Measurements from ENCODE around the gene CDC42EP2.

CDC42EP2 gene

GRCh38 chr11:65290448-65291165, 24.1 kb upstream of the CDC42EP2 start:
- peak; percentile 65 to 83 (median 82) for DNase-seq
- POLR2A ChIA-PET = no interaction called here
- H3K36me3 ChIP-seq (ENCODE audit: control insufficient read depth in 4 of 4, insufficient read depth in 4 of 4, low read length in 3 of 4) = peaks cover 15 to 82% (median 36%) of the 10 kb centered on the region in 4 experiments
- H3K4me1 ChIP-seq (ENCODE audit: control extremely low read depth in 1 of 4, control insufficient read depth in 4 of 4, insufficient read depth in 4 of 4, low read length in 3 of 4) = peaks cover 11 to 30% (median 21%) of the 10 kb centered on the region in 4 experiments
- H3K27me3 ChIP-seq (replicated peaks in 2 of 5; ENCODE audit: control insufficient read depth in 4 of 5, insufficient read depth in 5 of 5, low read length in 4 of 5) = no peaks in the 10 kb centered on the region
- peak overlapping the region in 1 of 7 experiments; percentile 26 for H3K4me3 ChIP-seq (ENCODE audit: control insufficient read depth in 1 of 7, extremely low read depth in 1 of 7, insufficient read depth in 4 of 7, low read depth in 2 of 7, low read length in 6 of 7)
- CTCF ChIA-PET = interaction anchor here (0.7 to 3.6 kb wide), 8 partner anchors 10 to 61 kb away, joined by 3 to 20 read pairs (median 6); partner anchors contain the start of genes CDC42EP2 and DPF2
- 43% methylated on average over 5 of the region's 8 CpGs for WGBS (ENCODE audit: insufficient coverage)
- H3K9me3 ChIP-seq (ENCODE audit: control extremely low read depth in 1 of 5, control insufficient read depth in 4 of 5, insufficient read depth in 2 of 5, low read depth in 1 of 5, low read length in 4 of 5) = no peaks in the 10 kb centered on the region
- peak overlapping the region in 1 of 2 experiments; percentile 43 for H3K27ac ChIP-seq (ENCODE audit: insufficient read depth in 1 of 2, low read depth in 1 of 2, low read length in 2 of 2, poor library complexity in 1 of 2, severe bottlenecking in 2 of 2)

- CTCF ChIA-PET = interaction anchor here (0.7 to 2.1 kb wide), 4 partner anchors 12 to 17 kb away, joined by 3 to 6 read pairs (median 3); no protein-coding TSS in a partner anchor
- H3K27ac ChIP-seq (ENCODE audit: insufficient read depth in 1 of 2, low read depth in 1 of 2, low read length in 2 of 2, poor library complexity in 1 of 2, severe bottlenecking in 2 of 2) = no peak overlapping the region
- POLR2A ChIA-PET = interaction anchor here (0.7 kb wide), 1 partner anchor 215 kb away, joined by 3 read pairs; no protein-coding TSS in a partner anchor
- no peaks in the 10 kb centered on the region for H3K9me3 ChIP-seq (ENCODE audit: control extremely low read depth in 1 of 5, control insufficient read depth in 4 of 5, insufficient read depth in 2 of 5, low read depth in 1 of 5, low read length in 4 of 5)
- peaks cover 11 to 30% (median 21%) of the 10 kb centered on the region in 4 experiments for H3K4me1 ChIP-seq (ENCODE audit: control extremely low read depth in 1 of 4, control insufficient read depth in 4 of 4, insufficient read depth in 4 of 4, low read length in 3 of 4)
- no peaks in the 10 kb centered on the region for H3K27me3 ChIP-seq (replicated peaks in 2 of 5; ENCODE audit: control insufficient read depth in 4 of 5, insufficient read depth in 5 of 5, low read length in 4 of 5)
- 68% methylated on average over 3 of the region's 5 CpGs for WGBS (ENCODE audit: insufficient coverage)
- peaks cover 18 to 86% (median 38%) of the 10 kb centered on the region in 4 experiments for H3K36me3 ChIP-seq (ENCODE audit: control insufficient read depth in 4 of 4, insufficient read depth in 4 of 4, low read length in 3 of 4)
- DNase-seq = no peak
- no peak overlapping the region for H3K4me3 ChIP-seq (ENCODE audit: control insufficient read depth in 1 of 7, extremely low read depth in 1 of 7, insufficient read depth in 4 of 7, low read depth in 2 of 7, low read length in 6 of 7)
Observed at GRCh38 chr11:65291613-65292012, 23.1 kb upstream of the CDC42EP2 start.

GRCh38 chr11:65292890-65293289, 21.8 kb upstream of the CDC42EP2 start:
- WGBS (ENCODE audit: insufficient coverage) = 77% methylated on average over 5 of the region's 5 CpGs
- Histone ChIP-seq H3K36me3 (ENCODE audit: control insufficient read depth in 4 of 4, insufficient read depth in 4 of 4, low read length in 3 of 4) (peaks cover 17 to 83% (median 35%) of the 10 kb centered on the region in 4 experiments), H3K27ac (ENCODE audit: insufficient read depth in 1 of 2, low read depth in 1 of 2, low read length in 2 of 2, poor library complexity in 1 of 2, severe bottlenecking in 2 of 2) (no peak overlapping the region), H3K9me3 (ENCODE audit: control extremely low read depth in 1 of 5, control insufficient read depth in 4 of 5, insufficient read depth in 2 of 5, low read depth in 1 of 5, low read length in 4 of 5) (no peaks in the 10 kb centered on the region), H3K4me1 (ENCODE audit: control extremely low read depth in 1 of 4, control insufficient read depth in 4 of 4, insufficient read depth in 4 of 4, low read length in 3 of 4) (peaks cover 11 to 30% (median 21%) of the 10 kb centered on the region in 4 experiments), H3K27me3 (replicated peaks in 2 of 5; ENCODE audit: control insufficient read depth in 4 of 5, insufficient read depth in 5 of 5, low read length in 4 of 5) (no peaks in the 10 kb centered on the region), H3K4me3 (ENCODE audit: control insufficient read depth in 1 of 7, extremely low read depth in 1 of 7, insufficient read depth in 4 of 7, low read depth in 2 of 7, low read length in 6 of 7) (no peak overlapping the region)
- DNase-seq = peak in 2 of 3 donors; percentile 63 to 64
- CTCF ChIA-PET = interaction anchor here (1.4 to 2.1 kb wide), 6 partner anchors 13 to 40 kb away, joined by 3 to 7 read pairs (median 6); partner anchors contain the start of gene CDC42EP2
- POLR2A ChIA-PET = no interaction called here

GRCh38 chr11:65293909-65294381, 20.7 kb upstream of the CDC42EP2 start:
- Histone ChIP-seq H3K4me1 (ENCODE audit: control extremely low read depth in 1 of 4, control insufficient read depth in 4 of 4, insufficient read depth in 4 of 4, low read length in 3 of 4) (peaks cover 11 to 27% (median 21%) of the 10 kb centered on the region in 4 experiments), H3K4me3 (ENCODE audit: control insufficient read depth in 1 of 7, extremely low read depth in 1 of 7, insufficient read depth in 4 of 7, low read depth in 2 of 7, low read length in 6 of 7) (no peak overlapping the region), H3K36me3 (ENCODE audit: control insufficient read depth in 4 of 4, insufficient read depth in 4 of 4, low read length in 3 of 4) (peaks cover 17 to 89% (median 38%) of the 10 kb centered on the region in 4 experiments), H3K27ac (ENCODE audit: insufficient read depth in 1 of 2, low read depth in 1 of 2, low read length in 2 of 2, poor library complexity in 1 of 2, severe bottlenecking in 2 of 2) (no peak overlapping the region), H3K27me3 (replicated peaks in 2 of 5; ENCODE audit: control insufficient read depth in 4 of 5, insufficient read depth in 5 of 5, low read length in 4 of 5) (no peaks in the 10 kb centered on the region), H3K9me3 (ENCODE audit: control extremely low read depth in 1 of 5, control insufficient read depth in 4 of 5, insufficient read depth in 2 of 5, low read depth in 1 of 5, low read length in 4 of 5) (no peaks in the 10 kb centered on the region)
- DNase-seq = no peak
- ChIA-PET POLR2A (no interaction called here), CTCF (interaction anchor here (1.0 to 3.9 kb wide), 8 partner anchors 10 to 37 kb away, joined by 3 to 17 read pairs (median 6); partner anchors contain the start of gene CDC42EP2)
- WGBS (ENCODE audit: insufficient coverage) = 92% methylated on average over 9 of the region's 10 CpGs

DNA sequence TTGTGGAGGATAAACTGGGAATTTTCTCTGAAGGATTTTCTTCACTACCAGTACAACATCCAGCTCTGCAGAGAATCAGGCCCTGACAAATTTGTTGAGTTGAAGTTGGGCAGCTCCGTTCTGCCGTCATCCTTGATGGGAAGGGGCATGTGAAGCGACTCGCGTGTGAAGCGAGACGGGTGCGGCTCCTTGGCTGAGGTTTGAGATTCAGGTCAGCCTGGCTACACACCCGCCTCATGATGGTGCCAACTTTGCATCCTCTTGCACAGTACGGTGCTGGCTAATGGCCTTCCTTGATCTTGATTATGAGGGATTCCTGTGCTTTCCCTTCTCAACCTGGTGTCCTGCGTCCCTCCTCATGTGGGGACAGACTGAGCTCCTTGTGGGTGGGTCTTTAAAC, 19.7 kb upstream of the CDC42EP2 start:
- CTCF ChIA-PET = interaction anchor here (1.2 to 3.9 kb wide), 7 partner anchors 9 to 57 kb away, joined by 3 to 17 read pairs (median 6); no protein-coding TSS in a partner anchor
- WGBS (ENCODE audit: insufficient coverage) = 97% methylated on average over 11 of the region's 11 CpGs
- DNase-seq = no peak
- Histone ChIP-seq H3K4me3 (ENCODE audit: control insufficient read depth in 1 of 7, extremely low read depth in 1 of 7, insufficient read depth in 4 of 7, low read depth in 2 of 7, low read length in 6 of 7) (no peak overlapping the region), H3K9me3 (ENCODE audit: control extremely low read depth in 1 of 5, control insufficient read depth in 4 of 5, insufficient read depth in 2 of 5, low read depth in 1 of 5, low read length in 4 of 5) (no peaks in the 10 kb centered on the region), H3K36me3 (ENCODE audit: control insufficient read depth in 4 of 4, insufficient read depth in 4 of 4, low read length in 3 of 4) (peaks cover 17 to 85% (median 37%) of the 10 kb centered on the region in 4 experiments), H3K27me3 (replicated peaks in 2 of 5; ENCODE audit: control insufficient read depth in 4 of 5, insufficient read depth in 5 of 5, low read length in 4 of 5) (no peaks in the 10 kb centered on the region), H3K4me1 (ENCODE audit: control extremely low read depth in 1 of 4, control insufficient read depth in 4 of 4, insufficient read depth in 4 of 4, low read length in 3 of 4) (peaks cover 11 to 27% (median 21%) of the 10 kb centered on the region in 4 experiments), H3K27ac (ENCODE audit: insufficient read depth in 1 of 2, low read depth in 1 of 2, low read length in 2 of 2, poor library complexity in 1 of 2, severe bottlenecking in 2 of 2) (no peak overlapping the region)
- POLR2A ChIA-PET = no interaction called here

GRCh38 chr11:65295571-65296341, 18.9 kb upstream of the CDC42EP2 start:
- CTCF ChIA-PET = interaction anchor here (1.1 to 3.9 kb wide), 8 partner anchors 19 to 96 kb away, joined by 3 to 17 read pairs (median 4); partner anchors contain the start of gene DPF2
- 99% methylated on average over 9 of the region's 11 CpGs for WGBS (ENCODE audit: insufficient coverage)
- H3K4me1 ChIP-seq (ENCODE audit: control extremely low read depth in 1 of 4, control insufficient read depth in 4 of 4, insufficient read depth in 4 of 4, low read length in 3 of 4) = peaks cover 9 to 24% (median 17%) of the 10 kb centered on the region in 4 experiments
- POLR2A ChIA-PET = no interaction called here
- no peaks in the 10 kb centered on the region for H3K27me3 ChIP-seq (replicated peaks in 2 of 5; ENCODE audit: control insufficient read depth in 4 of 5, insufficient read depth in 5 of 5, low read length in 4 of 5)
- no peak overlapping the region for H3K27ac ChIP-seq (ENCODE audit: insufficient read depth in 1 of 2, low read depth in 1 of 2, low read length in 2 of 2, poor library complexity in 1 of 2, severe bottlenecking in 2 of 2)
- no peak for DNase-seq
- H3K36me3 ChIP-seq (ENCODE audit: control insufficient read depth in 4 of 4, insufficient read depth in 4 of 4, low read length in 3 of 4) = peaks cover 13 to 80% (median 37%) of the 10 kb centered on the region in 4 experiments
- H3K4me3 ChIP-seq (ENCODE audit: control insufficient read depth in 1 of 7, extremely low read depth in 1 of 7, insufficient read depth in 4 of 7, low read depth in 2 of 7, low read length in 6 of 7) = no peak overlapping the region
- H3K9me3 ChIP-seq (ENCODE audit: control extremely low read depth in 1 of 5, control insufficient read depth in 4 of 5, insufficient read depth in 2 of 5, low read depth in 1 of 5, low read length in 4 of 5) = no peaks in the 10 kb centered on the region
